DLD1 (cell line): ENCODE measurements around the gene C15orf62.

Source experiments
- in situ Hi-C: cut with HindIII; loops from 2 replicates; pipeline ENCODE4 v1.10.0; 2017; ENCODE audit warnings: low sequenced_read_pairs

The C15orf62 gene

GRCh38 chr15:40769274-40770146 is at the start of gene C15orf62:
C15orf62 (plus strand) TSS chr15:40769980; CDS start chr15:40770496, 516 bp downstream.
- in situ Hi-C loops, result no loop called here

GRCh38 chr15:40721701-40722100 is 48.1 kb upstream of the C15orf62 start:
- in situ Hi-C loops, result no loop called here

- in situ Hi-C loops, result no loop called here
Observed at GRCh38 chr15:40722354-40722753, 47.4 kb upstream of the C15orf62 start.

- in situ Hi-C loops, result no loop called here
Observed at GRCh38 chr15:40722934-40723333, 46.8 kb upstream of the C15orf62 start.

- in situ Hi-C loops, result no loop called here
Observed at GRCh38 chr15:40723919-40724318, 45.9 kb upstream of the C15orf62 start.

GRCh38 chr15:40731034-40731433 is 38.7 kb upstream of the C15orf62 start:
- in situ Hi-C loops, result no loop called here

GRCh38 chr15:40736575-40736974 is 33.2 kb upstream of the C15orf62 start:
- in situ Hi-C loops, result no loop called here

- in situ Hi-C loops, result no loop called here
Observed at GRCh38 chr15:40737048-40737447, 32.7 kb upstream of the C15orf62 start.

GRCh38 chr15:40739047-40739446 is 30.7 kb upstream of the C15orf62 start:
- in situ Hi-C loops, result no loop called here

- in situ Hi-C loops, result loop anchor here (5.0 to 10.0 kb wide), 3 partner anchors 37 to 145 kb away; no protein-coding TSS in a partner anchor
Observed at GRCh38 chr15:40739854-40740253, 29.9 kb upstream of the C15orf62 start.

- in situ Hi-C loops, result loop anchor here (5.0 to 10.0 kb wide), 3 partner anchors 34 to 141 kb away; no protein-coding TSS in a partner anchor
Observed at GRCh38 chr15:40743485-40743901, 26.3 kb upstream of the C15orf62 start.

GRCh38 chr15:40743921-40744814 is 25.6 kb upstream of the C15orf62 start:
- in situ Hi-C loops, result loop anchor here (5.0 to 10.0 kb wide), 3 partner anchors 33 to 141 kb away; no protein-coding TSS in a partner anchor

GRCh38 chr15:40744815-40745152 is 25.0 kb upstream of the C15orf62 start:
- in situ Hi-C loops, result loop anchor here (5.0 to 10.0 kb wide), 3 partner anchors 33 to 140 kb away; no protein-coding TSS in a partner anchor

GRCh38 chr15:40746916-40747418 is 22.8 kb upstream of the C15orf62 start:
- in situ Hi-C loops, result loop anchor here (10.0 kb wide), 2 partner anchors 92 to 138 kb away; no protein-coding TSS in a partner anchor

- in situ Hi-C loops, result loop anchor here (10.0 kb wide), 2 partner anchors 93 to 137 kb away; no protein-coding TSS in a partner anchor
Observed at GRCh38 chr15:40747685-40748631, 21.8 kb upstream of the C15orf62 start.

GRCh38 chr15:40749151-40749630 is 20.6 kb upstream of the C15orf62 start:
- in situ Hi-C loops, result loop anchor here (10.0 kb wide), 2 partner anchors 94 to 136 kb away; no protein-coding TSS in a partner anchor

- in situ Hi-C loops, result no loop called here
Observed at GRCh38 chr15:40750885-40751284, 18.9 kb upstream of the C15orf62 start.

GRCh38 chr15:40751745-40752144 is 18.0 kb upstream of the C15orf62 start:
- in situ Hi-C loops, result no loop called here

GRCh38 chr15:40754574-40754882 is 15.3 kb upstream of the C15orf62 start:
- in situ Hi-C loops, result no loop called here
